Posterior vena cava (tissue), 2 donors: ENCODE results near the gene MINAR1. TPM values are rescaled to one million over a fixed set of nuclear protein-coding genes. Genes with fewer than 3 reads are reported as not detected.
A peak's percentile ranks its signal among the peaks of the same experiment; 100 is the strongest.
"Not testable (repeated sequence)": the region's sequence is repeated elsewhere in the genome, so short reads cannot be mapped to it uniquely, and the experiment has no call there.

ENCODE experiments used
- DNase-seq: peaks from one replicate; pipeline ENCODE4 v3.0.0-alpha.2; 2020; ENCODE audit warnings: low spot score
- intact Hi-C, 2 donors: fragments of 100-400 bp; cut with DNase I; formaldehyde crosslinking; loops; one replicate each; pipeline versions ENCODE4 v1.14.1 to v1.14.2; 2022 to 2023
- long read RNA-seq, 2 donors: library from polyadenylated mRNA; unstranded; transcript quantifications; one replicate each; pipeline ENCODE4 v2.0.0, GENCODE V29; 2020 to 2021
- total RNA-seq, 2 donors: library from RNA; stranded (reverse); fragmentation: NEBNext Ultra II Directional; extraction: Animal tissue kit (Norgen Biotek cat#: 25700); gene quantifications; one replicate each; pipeline ENCODE4 v1.2.1, GENCODE V29; 2021
- donor health status: DM: yes; HTN: yes; CAD: no.
- donor health status: DM: yes; HTN: yes; CAD: no.

The MINAR1 gene, protein sequence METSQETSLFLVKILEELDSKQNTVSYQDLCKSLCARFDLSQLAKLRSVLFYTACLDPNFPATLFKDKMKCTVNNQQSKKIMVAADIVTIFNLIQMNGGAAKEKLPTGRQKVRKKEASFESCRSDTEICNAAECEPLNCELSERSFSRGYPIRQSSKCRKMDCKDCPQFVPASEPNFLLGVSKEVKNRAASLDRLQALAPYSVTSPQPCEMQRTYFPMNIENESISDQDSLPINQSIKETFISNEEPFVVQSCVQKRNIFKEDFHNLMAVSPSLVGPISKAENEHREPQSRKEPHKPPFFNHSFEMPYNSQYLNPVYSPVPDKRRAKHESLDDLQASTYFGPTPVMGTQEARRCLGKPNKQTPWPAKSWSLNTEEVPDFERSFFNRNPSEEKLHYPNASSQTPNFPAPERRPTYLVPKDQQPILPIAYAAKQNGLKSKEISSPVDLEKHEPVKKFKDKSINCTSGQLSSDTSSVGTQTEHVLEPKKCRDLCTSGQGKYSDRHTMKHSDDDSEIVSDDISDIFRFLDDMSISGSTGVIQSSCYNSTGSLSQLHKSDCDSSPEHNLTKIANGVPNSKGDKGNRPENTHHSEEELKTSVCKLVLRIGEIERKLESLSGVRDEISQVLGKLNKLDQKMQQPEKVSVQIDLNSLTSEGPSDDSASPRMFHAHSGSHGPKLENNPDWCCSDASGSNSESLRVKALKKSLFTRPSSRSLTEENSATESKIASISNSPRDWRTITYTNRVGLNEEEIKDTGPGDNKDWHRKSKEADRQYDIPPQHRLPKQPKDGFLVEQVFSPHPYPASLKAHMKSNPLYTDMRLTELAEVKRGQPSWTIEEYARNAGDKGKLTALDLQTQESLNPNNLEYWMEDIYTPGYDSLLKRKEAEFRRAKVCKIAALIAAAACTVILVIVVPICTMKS
- total RNA-seq: under 1 TPM; 0.69 to 0.76 TPM
- long read RNA-seq, donor 1: 0 reads
- long read RNA-seq, donor 2: 0 reads

DNA sequence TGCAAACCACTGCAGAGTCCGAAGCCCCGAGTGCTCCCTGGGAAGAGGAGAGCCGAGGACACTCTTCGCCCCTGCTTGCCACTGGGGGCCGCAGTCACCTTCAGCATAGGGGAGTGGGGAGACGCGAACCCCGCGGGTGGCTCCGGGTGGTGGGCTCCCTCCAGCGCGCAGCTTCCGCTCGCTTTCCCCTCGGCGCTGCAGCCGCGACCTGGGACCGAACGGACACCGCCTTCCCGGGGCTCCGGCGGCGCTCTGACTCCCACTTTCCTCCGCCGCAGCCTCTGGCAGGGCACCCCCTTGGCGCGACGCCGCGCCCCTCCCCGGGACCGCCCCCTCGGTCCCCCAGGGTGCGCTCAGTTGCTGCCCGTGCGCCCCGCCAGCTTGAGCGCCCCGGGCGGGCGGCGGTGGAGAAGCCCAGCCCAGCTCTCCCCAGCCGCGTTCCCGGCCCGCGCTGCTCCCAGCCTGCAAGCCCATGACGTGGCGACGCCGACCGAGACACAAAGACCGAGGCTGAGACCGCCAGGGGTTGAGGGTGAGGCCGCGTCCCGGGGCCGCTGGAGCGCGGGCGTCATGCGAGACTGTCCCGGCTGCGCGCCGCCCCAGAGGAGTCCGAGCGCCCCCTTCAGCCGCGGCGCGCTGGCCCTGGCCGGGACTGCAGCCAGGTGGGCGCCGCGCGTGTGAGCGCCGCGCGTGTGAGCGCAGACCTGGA is at the start of gene MINAR1:
Gene MINAR1 (plus strand): TSS at position 701 of the 709 bp plus-strand sequence. CDS start 23,812 bp downstream, outside the sequence.
- DNase-seq: peak; percentile 85
- intact Hi-C loops: no loop called here

DNA sequence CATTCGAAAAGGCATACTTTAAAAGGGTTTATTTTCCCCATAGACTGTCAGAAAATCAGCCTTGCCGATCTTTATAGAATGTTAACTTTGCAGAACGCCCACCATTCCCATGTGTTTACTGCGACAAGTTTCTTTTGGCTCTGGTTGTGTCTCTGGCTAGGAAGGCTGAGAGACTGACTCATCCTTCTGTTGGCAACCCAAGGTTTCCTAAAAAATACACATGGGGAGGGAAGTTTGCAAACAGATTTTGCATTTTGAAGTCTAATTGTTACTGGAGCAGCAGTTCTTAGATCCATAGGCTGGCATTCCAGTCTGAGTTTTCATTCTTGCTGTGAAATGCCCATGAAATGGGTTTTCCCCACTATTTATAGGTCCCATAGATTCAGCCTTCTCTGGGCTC is 37.9 kb upstream of the MINAR1 start:
- intact Hi-C loops: no loop called here
- DNase-seq: no peak

DNA sequence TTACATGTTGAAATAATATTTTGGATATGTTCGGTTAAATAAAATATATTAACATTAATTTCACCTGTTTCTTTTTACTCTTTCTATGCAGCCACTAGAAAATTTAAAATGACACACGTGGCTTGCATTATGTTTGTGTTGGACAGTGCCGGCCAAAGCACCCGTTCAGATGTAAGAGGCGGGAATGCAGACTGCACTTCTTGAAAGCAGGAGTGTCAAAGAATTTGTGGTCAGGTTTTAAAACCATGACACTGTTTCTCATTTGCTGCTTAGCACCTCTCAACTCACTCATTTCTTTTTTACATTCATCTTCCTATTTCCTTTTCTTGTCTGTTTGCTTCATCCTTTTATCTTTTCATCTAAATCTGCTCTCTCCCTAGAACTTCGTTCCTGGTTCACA is 35.3 kb upstream of the MINAR1 start:
- DNase-seq: no peak
- intact Hi-C loops: no loop called here

DNA sequence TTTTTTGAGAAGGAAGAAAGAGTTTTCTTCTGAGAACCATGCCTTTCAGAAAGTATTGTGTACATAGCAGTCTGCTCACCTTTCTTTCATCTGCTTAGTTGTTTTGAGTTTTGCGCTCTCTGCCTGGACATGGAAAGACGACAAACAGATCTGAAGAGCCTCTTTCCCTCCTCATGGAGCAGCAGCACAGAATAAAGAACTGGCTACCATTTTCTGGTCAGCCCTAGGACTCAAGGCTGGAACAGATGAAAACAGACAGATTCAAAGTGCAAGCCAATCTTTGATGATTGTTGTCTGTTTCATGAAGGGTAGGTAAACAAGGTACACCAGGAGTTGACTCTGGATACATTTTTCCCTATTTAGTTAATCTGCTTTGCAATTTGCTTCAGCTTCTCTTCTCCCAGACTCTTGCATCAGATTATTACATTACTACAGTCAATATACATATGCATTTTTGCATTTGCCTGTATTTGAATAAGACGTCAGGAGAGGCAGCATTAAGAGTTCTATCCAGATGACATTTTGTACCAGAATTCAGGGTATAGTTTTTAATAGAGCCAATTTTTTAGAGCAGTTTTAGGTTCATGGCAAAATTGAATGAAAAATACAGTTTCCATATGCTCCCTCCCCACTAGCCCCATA is 34.7 kb upstream of the MINAR1 start:
- DNase-seq: no peak
- intact Hi-C loops: no loop called here

DNA sequence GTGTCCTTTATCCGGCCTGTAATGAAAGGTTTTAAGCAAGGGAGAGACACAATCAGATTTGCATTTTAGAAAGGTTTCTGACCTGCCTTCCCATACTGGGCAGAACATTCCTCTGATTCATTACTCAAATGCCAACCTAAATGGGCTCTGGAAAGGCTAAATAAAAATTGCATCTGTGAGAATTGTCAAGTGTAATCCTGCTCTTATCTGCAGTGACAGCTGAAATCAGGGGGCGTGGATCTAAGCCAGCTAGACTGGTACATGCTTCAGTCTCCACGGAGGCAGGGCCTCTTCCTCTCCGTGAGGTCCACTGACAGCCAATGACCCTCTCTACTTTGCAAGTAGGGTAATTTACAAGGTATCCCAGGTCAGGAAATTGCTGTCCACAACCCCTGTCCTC is 32.5 kb upstream of the MINAR1 start:
- intact Hi-C loops: no loop called here

DNA sequence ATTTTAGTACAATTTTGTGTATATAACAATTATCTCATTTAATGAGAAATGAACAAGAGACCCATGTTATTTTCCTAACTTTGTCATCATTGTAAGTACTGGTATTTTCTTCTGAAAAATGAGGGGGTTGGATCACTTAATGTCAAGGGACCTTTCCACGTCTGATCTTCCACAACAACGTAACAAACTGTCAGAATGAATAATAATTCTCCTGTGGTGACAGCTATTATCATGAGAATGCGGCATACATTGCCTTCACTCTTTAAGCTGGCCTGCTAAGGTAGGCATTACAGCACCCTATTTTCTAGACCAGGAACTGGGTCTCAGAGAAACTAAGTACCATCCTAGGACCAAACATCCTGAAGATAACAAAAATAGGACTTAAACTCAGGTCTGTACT is 31.5 kb upstream of the MINAR1 start:
- no peak for DNase-seq
- intact Hi-C loops: no loop called here

More for the DNA sequence above, 32.5 kb upstream of the MINAR1 start:
- DNase-seq: no peak

DNA sequence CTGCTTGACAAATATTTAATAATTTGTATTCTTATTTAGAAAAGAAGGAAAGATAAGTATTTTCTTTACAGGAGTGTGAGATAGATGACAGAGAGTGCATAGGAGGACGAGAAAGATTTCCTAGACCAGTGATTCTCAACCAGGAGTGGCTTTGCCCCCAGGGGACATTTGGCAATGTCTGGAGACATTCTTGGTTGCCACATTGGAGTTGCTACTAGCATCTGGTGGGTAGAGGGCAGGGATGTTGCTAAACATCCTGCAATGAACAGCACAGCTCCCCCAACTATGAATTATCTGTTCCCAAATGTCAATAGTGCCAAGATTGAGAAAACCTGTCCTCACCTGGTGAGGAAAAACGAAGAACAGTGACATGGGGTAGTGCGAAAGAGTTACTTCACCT is 30.8 kb upstream of the MINAR1 start:
- intact Hi-C loops: no loop called here
- DNase-seq: no peak

DNA sequence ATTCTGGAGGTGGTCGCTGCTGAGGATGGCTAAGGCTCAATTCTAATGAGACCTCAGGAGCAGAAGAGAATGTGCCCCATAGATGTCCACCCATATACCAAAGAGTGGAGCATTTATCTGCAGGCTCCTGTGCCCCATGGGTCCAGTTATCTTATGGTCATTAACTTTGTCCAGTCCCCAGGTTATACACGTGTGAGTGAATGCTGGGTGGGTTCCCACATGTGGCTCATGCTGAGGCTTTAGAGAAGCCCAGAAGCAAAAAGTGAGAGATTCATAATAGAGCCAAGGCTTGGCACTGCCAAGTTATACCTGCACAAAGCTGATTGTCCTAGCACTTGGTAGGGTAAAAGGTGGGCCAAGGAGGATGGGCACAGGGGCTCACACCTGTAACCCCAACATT is 30.0 kb upstream of the MINAR1 start:
- no peak for DNase-seq
- intact Hi-C loops: no loop called here

DNA sequence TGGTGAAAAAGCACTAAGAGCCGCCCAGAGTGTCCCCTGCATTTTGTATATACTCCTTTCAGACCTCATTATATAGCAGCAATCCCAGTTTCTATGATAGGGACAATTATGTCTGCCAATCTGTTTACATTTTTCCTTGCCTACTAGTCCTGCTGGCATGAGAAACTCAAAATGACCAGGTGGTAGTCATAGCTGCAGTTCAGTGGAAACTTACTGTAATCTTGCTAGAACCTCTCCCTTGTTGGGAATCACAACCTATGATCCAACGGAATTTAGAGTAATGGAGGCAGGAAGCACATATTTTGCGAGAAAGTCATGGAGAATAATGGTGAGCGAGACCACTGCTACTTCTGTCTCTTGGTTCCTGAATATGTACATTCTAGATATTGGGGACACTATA is 28.6 kb upstream of the MINAR1 start:
- intact Hi-C loops: no loop called here
- DNase-seq: no peak

DNA sequence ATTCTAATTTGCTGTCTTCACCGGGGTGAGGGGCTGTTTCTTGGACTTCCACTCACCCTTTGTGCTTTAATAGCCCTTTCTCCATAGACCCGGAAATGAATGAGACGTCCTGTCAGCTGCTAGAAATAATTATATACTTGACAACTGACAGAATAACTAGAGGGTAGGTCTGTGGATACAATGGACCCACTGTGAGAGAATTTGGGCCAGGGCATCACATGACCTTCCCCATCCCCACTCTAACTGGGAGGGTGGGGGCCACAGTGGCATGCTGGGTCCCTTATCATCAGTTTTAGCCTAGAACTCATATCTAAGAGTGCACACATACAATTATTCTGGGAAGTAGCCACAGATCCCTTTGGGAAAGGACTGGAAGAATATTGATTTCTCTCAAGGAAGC is 25.9 kb upstream of the MINAR1 start:
- intact Hi-C loops: no loop called here
- no peak for DNase-seq

DNA sequence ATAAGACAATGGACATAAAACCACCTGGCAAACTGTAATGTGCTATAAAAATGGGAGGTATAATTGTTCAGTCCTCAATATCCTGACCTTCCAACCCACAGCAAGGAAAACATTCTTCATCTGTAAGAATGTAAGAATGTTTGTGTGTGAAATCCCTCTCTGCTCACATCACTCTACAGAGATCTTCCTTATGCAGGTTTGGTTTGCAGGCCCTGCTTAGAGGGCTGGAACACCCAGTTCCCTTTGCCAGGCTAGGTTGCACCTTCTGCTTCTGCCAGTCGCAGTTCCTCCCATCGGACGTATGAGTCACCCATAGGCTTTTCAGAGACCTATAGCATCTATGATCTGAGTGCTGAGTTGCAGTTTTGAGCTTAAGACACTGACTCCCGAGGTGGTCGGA is 24.1 kb upstream of the MINAR1 start:
- intact Hi-C loops: no loop called here

DNA sequence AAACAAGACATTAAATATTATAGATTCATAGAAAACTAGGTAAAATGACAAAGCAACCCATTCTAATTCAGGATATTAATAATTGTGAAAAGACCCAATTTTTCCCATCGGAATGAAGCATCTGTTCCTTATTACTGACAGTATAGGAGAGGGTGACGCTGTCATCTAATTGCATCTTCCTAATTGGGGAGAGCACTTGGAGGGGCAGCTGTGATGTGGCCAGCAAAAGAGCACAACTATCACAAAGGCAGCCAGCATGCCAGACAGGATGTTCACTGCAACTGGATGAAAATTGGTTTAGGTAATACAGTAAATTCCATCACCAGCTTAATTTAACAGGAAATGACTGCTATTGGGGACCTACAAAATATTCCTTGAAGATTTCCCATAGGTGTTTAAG is 21.9 kb upstream of the MINAR1 start:
- intact Hi-C loops: no loop called here
- DNase-seq: no peak

More for the DNA sequence above, 24.1 kb upstream of the MINAR1 start:
- no peak for DNase-seq

DNA sequence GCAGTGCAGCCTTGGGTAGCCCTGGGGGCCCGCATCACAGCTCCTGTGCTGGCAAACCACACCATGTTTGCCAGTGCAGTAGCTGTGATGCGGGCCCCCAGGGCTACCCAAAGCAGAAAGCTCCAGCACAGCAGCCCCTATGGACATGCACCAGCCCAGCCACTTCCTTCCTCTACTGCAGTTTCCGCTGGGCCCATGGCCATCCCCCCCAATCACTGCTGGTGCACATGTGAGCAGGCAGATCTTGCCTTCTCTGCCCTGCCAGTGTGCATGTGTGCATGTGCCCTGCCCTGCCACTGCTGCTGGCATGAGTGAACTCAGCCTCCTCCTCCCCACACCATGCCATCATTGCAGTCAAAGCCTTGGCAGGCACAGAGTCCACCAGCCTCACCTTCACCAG is 20.1 kb upstream of the MINAR1 start:
- intact Hi-C loops: no loop called here
- DNase-seq: no peak

DNA sequence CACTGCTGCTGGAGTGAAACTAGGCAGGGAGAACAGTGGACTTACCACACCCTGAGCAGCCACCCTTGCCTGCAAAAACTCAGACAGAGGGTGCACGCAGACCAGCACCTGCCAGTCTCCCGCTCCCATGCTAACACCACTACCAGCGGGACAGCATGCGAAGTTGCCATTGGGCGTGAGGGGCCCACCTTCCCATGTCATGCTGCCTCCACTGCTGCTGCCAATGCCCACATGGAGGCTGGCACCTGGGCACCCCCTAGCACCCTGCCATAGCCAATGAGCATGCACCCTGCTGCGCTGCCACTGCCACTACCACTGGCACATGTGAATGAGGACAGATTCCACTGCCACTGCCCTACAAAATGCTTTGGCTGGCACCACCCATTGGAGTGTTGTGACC is 19.7 kb upstream of the MINAR1 start:
- intact Hi-C loops: no loop called here

DNA sequence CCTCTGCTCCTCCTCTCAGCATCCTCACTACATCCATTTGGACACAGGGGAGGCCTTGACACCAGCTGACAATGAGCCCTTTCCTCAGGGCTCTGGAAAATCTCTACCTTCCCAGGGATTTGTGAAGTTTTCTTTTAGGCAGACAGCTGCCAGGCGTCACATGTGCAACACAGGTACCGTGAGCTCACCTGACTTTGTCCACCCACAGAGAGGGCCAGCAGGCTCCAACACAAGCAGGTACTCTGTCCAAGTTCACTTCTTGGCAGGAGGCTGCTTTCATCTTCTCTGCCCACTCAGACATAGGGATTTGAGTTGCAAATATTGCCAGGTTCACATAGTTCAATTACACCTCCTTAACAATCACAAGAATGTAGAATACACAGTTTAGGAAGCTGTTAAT is 15.3 kb upstream of the MINAR1 start:
- intact Hi-C loops: no loop called here

More for the DNA sequence above, 19.7 kb upstream of the MINAR1 start:
- no peak for DNase-seq

DNA sequence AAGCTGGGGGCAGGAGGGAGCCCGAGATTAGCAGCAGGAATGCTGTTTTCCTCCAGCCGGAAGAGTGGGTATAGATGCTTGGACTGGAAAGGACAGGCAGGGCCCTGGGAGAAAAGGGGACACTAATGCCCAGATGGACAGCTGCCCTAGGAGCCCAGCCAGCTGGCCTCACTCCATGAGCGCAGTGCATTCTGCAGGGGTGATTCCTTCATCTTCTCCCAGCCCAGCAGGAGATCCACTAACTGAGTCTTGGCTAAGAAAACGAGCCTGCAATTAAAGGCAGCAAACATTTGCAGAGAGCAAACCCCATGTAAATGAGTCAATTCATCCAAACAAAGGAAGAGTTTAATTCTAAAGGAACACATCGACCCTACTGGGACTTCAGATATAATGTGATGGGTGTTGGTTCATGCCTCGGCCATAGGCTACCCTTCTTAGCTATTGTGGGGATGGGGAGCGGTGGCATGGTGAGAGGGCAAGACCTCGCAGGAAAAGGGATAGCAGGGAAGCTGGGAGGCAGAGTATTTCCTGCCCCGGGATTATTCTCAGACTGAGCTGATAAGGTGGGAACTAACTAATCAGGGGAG is 13.3 kb upstream of the MINAR1 start:
- intact Hi-C loops: no loop called here
- DNase-seq: no peak

More for the DNA sequence above, 15.3 kb upstream of the MINAR1 start:
- DNase-seq: no peak

DNA sequence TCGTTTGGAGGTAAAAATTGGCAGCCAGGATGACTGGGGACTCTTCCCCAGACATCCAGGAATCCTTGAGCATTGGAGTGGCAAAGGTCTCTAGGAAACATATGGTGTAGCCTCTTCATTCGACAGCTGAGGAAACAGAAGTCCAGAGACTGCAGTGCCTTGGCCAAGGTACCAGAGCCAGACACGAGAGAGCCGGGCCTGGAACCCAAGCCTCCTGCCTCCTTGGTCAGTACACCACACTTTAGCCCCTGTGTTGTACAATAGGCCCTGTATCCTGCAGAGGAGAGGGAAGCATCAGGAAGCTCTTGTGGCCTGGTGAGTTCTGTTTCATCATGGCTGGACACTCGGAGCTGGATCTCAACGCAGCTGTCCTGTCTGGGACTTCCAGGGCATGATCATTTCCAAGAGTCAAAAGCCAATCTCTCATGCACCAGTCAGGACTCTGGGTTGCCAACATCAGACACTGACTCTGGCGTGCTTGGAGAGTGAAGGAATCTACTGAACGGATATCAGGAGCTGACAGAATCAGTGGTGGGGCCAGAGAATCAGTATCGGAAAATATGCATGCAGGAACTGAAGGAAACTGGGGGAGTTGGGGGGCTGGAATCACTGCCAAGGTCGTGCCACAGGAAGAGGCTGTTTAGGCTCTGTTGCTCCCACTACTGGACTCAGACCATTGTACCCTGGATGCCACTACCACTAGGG is 6.4 kb upstream of the MINAR1 start:
- no peak for DNase-seq
- intact Hi-C loops: loop anchor here in 1 of 2 donors (5.0 kb wide), 2 partner anchors 493 to 1752 kb away; no protein-coding TSS in a partner anchor

DNA sequence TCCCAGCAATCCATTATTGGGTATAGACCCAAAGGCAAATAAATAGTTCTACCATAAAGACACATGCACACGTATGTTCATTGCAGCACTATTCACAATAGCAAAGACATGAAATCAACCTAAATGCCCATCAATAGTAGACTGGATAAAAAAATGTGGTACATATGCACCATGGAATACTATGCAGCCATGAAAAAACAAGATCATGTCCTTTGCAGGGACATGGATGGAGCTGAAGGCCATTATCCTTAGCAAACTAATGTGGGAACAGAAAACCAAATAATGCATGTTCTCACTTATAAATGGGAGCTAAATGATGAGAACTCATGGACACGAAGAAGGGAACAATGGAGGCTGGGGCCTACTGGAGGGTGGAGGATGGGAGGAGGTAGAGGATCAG is 5.2 kb upstream of the MINAR1 start:
- not testable (repeated sequence) for DNase-seq
- intact Hi-C loops: loop anchor here in 1 of 2 donors (5.0 kb wide), 2 partner anchors 495 to 1750 kb away; no protein-coding TSS in a partner anchor
